ENCODE results near the gene CCDC120.

The CCDC120 gene

GRCh38 chrX:49103637-49104036 lies 44.8 kb downstream of the CCDC120 start:
- no peak for DNase-seq

- DNase-seq: no peak
Measured at GRCh38 chrX:49106296-49106695, 47.5 kb downstream of the CCDC120 start.

GRCh38 chrX:49106930-49107329 lies 48.1 kb downstream of the CCDC120 start:
- no peak for DNase-seq

- DNase-seq: no peak
Measured at GRCh38 chrX:49108641-49109040, 49.8 kb downstream of the CCDC120 start.

GRCh38 chrX:49110417-49110816 lies 51.6 kb downstream of the CCDC120 start:
- no peak for DNase-seq

- DNase-seq: no peak
Measured at GRCh38 chrX:49111791-49112190, 53.0 kb downstream of the CCDC120 start.

- DNase-seq: no peak
Measured at GRCh38 chrX:49116076-49116475, 57.3 kb downstream of the CCDC120 start.

- DNase-seq: no peak
Measured at GRCh38 chrX:49116716-49117115, 57.9 kb downstream of the CCDC120 start.

- no peak for DNase-seq
Measured at GRCh38 chrX:49117581-49117980, 58.8 kb downstream of the CCDC120 start.
